Activated CD8-positive, alpha-beta memory T cell treated with anti-CD3 and anti-CD28 coated beads for 36 hours (primary cell): ENCODE measurements around the gene CTNNAL1. TPM values are rescaled to one million over a fixed set of nuclear protein-coding genes. Genes with fewer than 3 reads are reported as not detected.
"Not testable (repeated sequence)": the region's sequence is repeated elsewhere in the genome, so short reads cannot be mapped to it uniquely, and the experiment has no call there.

ENCODE experiments used
- CTCF ChIA-PET: fragments of 350-600 bp; sonication (Branson Sonifier 250); formaldehyde crosslinking; loops from one replicate; lab custom pipeline; 2021; ENCODE audit warnings: antibody characterized with exemption; lab: Charles Lee
- POLR2A ChIA-PET: fragments of 350-600 bp; sonication (Branson Sonifier 250); formaldehyde crosslinking; loops from one replicate; lab custom pipeline; 2021; ENCODE audit warnings: antibody characterized with exemption; lab: Charles Lee
- total RNA-seq, 2 experiments: library from RNA; stranded (reverse); gene quantifications; one replicate each; pipeline ENCODE4 v1.2.3, GENCODE V29; 2021

Gene CTNNAL1
- total RNA-seq: 10 to 100 TPM; 20.9 to 21.0 TPM

GRCh38 chr9:109012876-109013678, at the start of gene CTNNAL1:
Gene CTNNAL1, minus strand, starts transcription at chr9:109013499. Its CDS starts 57 bp downstream, at chr9:109013442.
- POLR2A ChIA-PET: no interaction called here
- CTCF ChIA-PET: no interaction called here

- ChIA-PET POLR2A (no interaction called here), CTCF (no interaction called here)
Measured at GRCh38 chr9:109062543-109062942, 49.2 kb upstream of the CTNNAL1 start.

- CTCF ChIA-PET: no interaction called here
- POLR2A ChIA-PET: no interaction called here
Measured at GRCh38 chr9:109060191-109060590, 46.9 kb upstream of the CTNNAL1 start.

- POLR2A ChIA-PET: not testable (repeated sequence)
Measured at GRCh38 chr9:109053121-109053520, 39.8 kb upstream of the CTNNAL1 start.

GRCh38 chr9:109052416-109052815, 39.1 kb upstream of the CTNNAL1 start:
- ChIA-PET POLR2A (no interaction called here), CTCF (no interaction called here)

More at GRCh38 chr9:109053121-109053520, 39.8 kb upstream of the CTNNAL1 start:
- CTCF ChIA-PET: not testable (repeated sequence)

GRCh38 chr9:109051733-109052132, 38.4 kb upstream of the CTNNAL1 start:
- POLR2A ChIA-PET: no interaction called here
- CTCF ChIA-PET: no interaction called here

GRCh38 chr9:109050444-109050843, 37.1 kb upstream of the CTNNAL1 start:
- ChIA-PET CTCF (no interaction called here), POLR2A (no interaction called here)

GRCh38 chr9:109048822-109049221, 35.5 kb upstream of the CTNNAL1 start:
- CTCF ChIA-PET: no interaction called here
- POLR2A ChIA-PET: no interaction called here

GRCh38 chr9:109047259-109047658, 34.0 kb upstream of the CTNNAL1 start:
- ChIA-PET POLR2A (no interaction called here), CTCF (interaction anchor here (0.6 kb wide), 1 partner anchor 135 kb away, joined by 3 read pairs; no protein-coding TSS in a partner anchor)

- POLR2A ChIA-PET: interaction anchor here (0.5 kb wide), 1 partner anchor 28 kb away, joined by 4 read pairs; no protein-coding TSS in a partner anchor
Measured at GRCh38 chr9:109046346-109046745, 33.0 kb upstream of the CTNNAL1 start.

GRCh38 chr9:109043578-109043977, 30.3 kb upstream of the CTNNAL1 start:
- POLR2A ChIA-PET: no interaction called here
- CTCF ChIA-PET: interaction anchor here (0.6 kb wide), 1 partner anchor 23 kb away, joined by 3 read pairs; no protein-coding TSS in a partner anchor

More at GRCh38 chr9:109046346-109046745, 33.0 kb upstream of the CTNNAL1 start:
- CTCF ChIA-PET: no interaction called here

GRCh38 chr9:109040571-109040970, 27.3 kb upstream of the CTNNAL1 start:
- ChIA-PET POLR2A (no interaction called here), CTCF (no interaction called here)

- POLR2A ChIA-PET: no interaction called here
- CTCF ChIA-PET: interaction anchor here (0.8 kb wide), 1 partner anchor 30 kb away, joined by 3 read pairs; no protein-coding TSS in a partner anchor
Measured at GRCh38 chr9:109039539-109039938, 26.2 kb upstream of the CTNNAL1 start.

GRCh38 chr9:109037946-109038715, 24.8 kb upstream of the CTNNAL1 start:
- ChIA-PET POLR2A (no interaction called here), CTCF (no interaction called here)

- POLR2A ChIA-PET: no interaction called here
- CTCF ChIA-PET: no interaction called here
Measured at GRCh38 chr9:109036744-109037680, 23.7 kb upstream of the CTNNAL1 start.

GRCh38 chr9:109035684-109036423, 22.6 kb upstream of the CTNNAL1 start:
- ChIA-PET CTCF (no interaction called here), POLR2A (no interaction called here)

GRCh38 chr9:109033941-109034700, 20.8 kb upstream of the CTNNAL1 start:
- ChIA-PET CTCF (no interaction called here), POLR2A (no interaction called here)

- ChIA-PET POLR2A (no interaction called here), CTCF (no interaction called here)
Measured at GRCh38 chr9:109031241-109031640, 17.9 kb upstream of the CTNNAL1 start.
